Left colon (tissue), 2 donors: Measurements from ENCODE around the gene PRDM15. TPM values are rescaled to one million over a fixed set of nuclear protein-coding genes. Genes with fewer than 3 reads are reported as not detected.

Experiments used
- ATAC-seq: fragments of 200-7000 bp; cut with Tn5 transposase; one replicate; pipeline ENCODE4 v1.9.1; 2020; ENCODE audit warnings: mild to moderate bottlenecking, moderate library complexity
- DNase-seq, 2 donors: peaks; one replicate each; pipeline ENCODE4 v3.0.0-alpha.2; 2020
- intact Hi-C, 2 donors: fragments of 100-400 bp; cut with DNase I in 1 of 2; cut with micrococcal nuclease in 1 of 2; formaldehyde crosslinking; loops; one replicate each; pipeline versions ENCODE4 v1.11.2 to v1.14.0; 2022; cut with DNase I, micrococcal nuclease
- total RNA-seq, 2 donors: library from RNA; stranded (reverse); fragmentation: NEBNext Ultra II Directional; extraction: Animal tissue kit (Norgen Biotek cat#: 25700); gene quantifications; one replicate each; pipeline ENCODE4 v1.2.1, GENCODE V29; 2021
- donor health status: DM: no; HTN: no; CAD: no.
- donor health status: DM: yes; HTN: yes; CAD: no.

PRDM15 gene
- total RNA-seq, 2 donors from 2014 or later = 5.1 to 7.8 TPM

GRCh38 chr21:41869771-41870170 is 9.4 kb downstream of the PRDM15 start:
- DNase-seq (no peak), ATAC-seq (no peak)
- intact Hi-C loops = no loop called here

GRCh38 chr21:41868062-41868710 is 11.0 kb downstream of the PRDM15 start:
- no peak for DNase-seq
- intact Hi-C loops = no loop called here
- no peak for ATAC-seq

GRCh38 chr21:41867313-41867712 is 11.8 kb downstream of the PRDM15 start:
- ATAC-seq (no peak), DNase-seq (no peak)
- intact Hi-C loops = no loop called here

GRCh38 chr21:41866274-41866809 is 12.8 kb downstream of the PRDM15 start:
- ATAC-seq (no peak), DNase-seq (no peak)
- intact Hi-C loops = no loop called here

- DNase-seq = no peak
- intact Hi-C loops = no loop called here
- no peak for ATAC-seq
Measured at GRCh38 chr21:41865002-41865777, 14.0 kb downstream of the PRDM15 start.

- DNase-seq (no peak), ATAC-seq (no peak)
- intact Hi-C loops = no loop called here
Measured at GRCh38 chr21:41864311-41865001, 14.7 kb downstream of the PRDM15 start.

- intact Hi-C loops = no loop called here
- no peak for DNase-seq
Measured at GRCh38 chr21:41863439-41863740, 15.8 kb downstream of the PRDM15 start.

DNA sequence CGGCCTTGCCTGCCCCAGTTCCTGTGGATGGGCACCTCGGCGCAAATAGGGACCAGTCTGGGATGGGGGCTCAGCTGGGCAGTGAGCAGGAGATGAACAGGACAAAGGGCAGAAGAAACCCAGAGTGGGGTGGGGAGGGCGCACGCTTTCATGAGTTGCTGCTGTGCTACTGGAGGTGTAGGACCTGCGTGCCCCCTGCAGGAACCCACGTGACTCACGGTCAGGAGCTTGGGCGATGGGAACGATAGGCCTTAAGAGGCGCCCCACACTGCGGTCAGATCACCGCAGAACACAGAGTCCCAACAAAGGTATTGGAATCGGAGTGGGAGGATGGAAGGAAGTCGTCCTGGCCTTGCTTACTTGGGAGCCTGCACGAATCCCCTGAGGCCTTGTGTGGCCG is 17.2 kb downstream of the PRDM15 start:
- DNase-seq (no peak), ATAC-seq (no peak)
- intact Hi-C loops = no loop called here

More at GRCh38 chr21:41863439-41863740, 15.8 kb downstream of the PRDM15 start:
- no peak for ATAC-seq

DNA sequence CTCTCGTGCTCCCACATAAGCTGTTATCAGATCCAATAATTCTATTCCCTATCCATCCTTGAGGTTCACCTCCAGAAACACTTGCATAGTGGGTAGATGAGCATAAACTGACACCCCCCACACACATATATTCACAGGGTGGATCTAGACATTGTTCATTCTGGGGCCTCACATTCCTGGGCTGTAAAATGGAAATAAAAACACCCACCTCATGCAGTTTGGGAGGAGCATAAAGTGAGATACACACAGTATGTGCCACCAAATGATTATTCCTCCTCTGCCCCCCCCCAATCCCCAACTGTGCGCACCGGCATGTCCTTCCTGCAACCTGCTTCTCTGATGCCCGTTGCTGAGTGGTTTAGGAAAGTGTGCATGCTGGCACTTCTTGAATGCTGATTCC is 17.9 kb downstream of the PRDM15 start:
- ATAC-seq (no peak), DNase-seq (no peak)
- intact Hi-C loops = no loop called here

- intact Hi-C loops = no loop called here
- ATAC-seq = no peak
Measured at GRCh38 chr21:41859297-41859980, 19.7 kb downstream of the PRDM15 start.

GRCh38 chr21:41858466-41859296 is 20.5 kb downstream of the PRDM15 start:
- ATAC-seq (no peak), DNase-seq (no peak)
- intact Hi-C loops = no loop called here

More at GRCh38 chr21:41859297-41859980, 19.7 kb downstream of the PRDM15 start:
- no peak for DNase-seq

DNA sequence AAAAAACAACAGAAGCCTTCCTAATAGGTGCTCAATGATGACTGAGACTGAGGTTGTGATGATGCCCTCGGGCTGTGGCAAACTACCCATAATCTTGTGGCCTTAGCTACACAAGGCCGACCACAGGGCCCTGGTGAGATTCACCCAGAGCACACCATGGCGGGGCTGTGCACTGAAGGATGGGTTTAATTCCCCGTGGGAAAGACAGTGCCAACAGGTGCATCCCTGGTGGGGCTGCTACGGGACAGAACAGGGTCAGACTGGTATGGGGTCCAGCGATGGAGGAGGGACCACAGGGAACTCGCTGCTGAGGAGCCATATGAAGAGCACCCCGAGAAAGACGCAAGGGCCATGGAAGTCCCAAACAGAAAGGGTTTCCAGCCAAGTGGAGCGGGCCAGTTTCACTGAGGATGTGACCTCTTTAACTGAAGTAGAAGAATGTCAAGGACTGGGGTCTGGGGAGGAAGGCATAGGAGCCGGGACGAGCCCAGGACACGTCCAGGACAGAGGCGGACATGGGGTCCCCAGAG is 21.3 kb downstream of the PRDM15 start:
- intact Hi-C loops = no loop called here
- no peak for DNase-seq
- no peak for ATAC-seq

- intact Hi-C loops = no loop called here
- DNase-seq = no peak
- ATAC-seq = no peak
Measured at GRCh38 chr21:41856572-41856971, 22.6 kb downstream of the PRDM15 start.

- ATAC-seq (no peak), DNase-seq (no peak)
- intact Hi-C loops = no loop called here
Measured at GRCh38 chr21:41854426-41854995, 24.6 kb downstream of the PRDM15 start.

DNA sequence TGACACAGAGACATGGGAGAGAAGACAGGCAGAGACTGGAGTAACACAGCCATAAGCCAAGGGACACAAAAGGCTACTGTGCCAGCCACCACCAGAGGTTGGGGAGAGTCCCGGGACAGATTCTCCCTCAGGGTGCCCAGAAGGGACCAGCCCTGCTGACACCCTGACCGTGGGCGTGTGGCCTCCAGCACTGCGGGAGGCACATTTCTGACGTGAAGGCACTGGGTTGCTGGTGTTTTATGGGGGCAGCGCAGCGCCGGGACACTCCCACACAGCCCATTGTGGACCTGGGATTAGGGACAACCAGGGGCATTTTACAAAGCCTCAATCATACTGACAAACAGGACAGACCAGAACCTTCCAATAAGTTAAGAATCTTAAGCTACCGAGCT is 26.2 kb downstream of the PRDM15 start:
- intact Hi-C loops = no loop called here
- DNase-seq (no peak), ATAC-seq (no peak)

DNA sequence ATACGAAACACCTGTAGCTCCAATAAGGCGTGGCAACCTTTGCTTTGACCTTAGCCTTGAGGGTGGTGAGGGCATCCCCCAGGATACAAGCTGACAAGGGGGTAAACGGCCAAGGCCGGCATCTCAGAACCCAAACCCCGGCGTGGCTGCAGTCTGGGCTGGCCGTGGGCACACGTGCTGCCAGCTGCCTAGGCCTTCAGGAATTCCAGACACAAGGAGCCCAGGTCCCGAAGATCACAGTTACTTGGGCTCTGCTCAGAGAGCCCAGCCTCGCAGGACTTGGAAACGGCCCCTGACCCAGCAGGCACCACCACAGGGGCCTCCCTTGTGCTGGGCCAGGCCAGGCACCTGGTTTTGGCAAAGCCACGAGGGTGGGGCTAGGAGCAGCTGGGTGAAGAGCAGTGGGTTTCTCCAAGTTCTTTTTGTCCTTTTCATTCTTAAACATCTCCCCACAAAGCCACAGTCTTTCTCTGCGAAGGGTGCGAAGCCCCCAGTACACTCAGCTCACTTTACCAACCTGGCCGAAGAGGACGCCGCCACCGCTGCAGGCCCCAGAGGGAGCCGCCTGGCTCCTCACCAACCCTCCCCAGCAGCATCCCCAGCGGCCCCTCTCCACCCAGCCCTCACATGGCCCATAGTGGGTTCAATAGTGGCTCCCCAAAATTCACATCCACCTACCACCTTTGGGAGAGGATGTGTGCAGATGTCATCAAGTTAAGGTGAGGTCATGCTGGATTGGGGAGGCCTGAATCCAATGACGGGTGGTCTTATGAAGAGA is 26.8 kb downstream of the PRDM15 start:
- ATAC-seq = no peak
- intact Hi-C loops = no loop called here
- no peak for DNase-seq

- ATAC-seq = no peak
- intact Hi-C loops = no loop called here
- no peak for DNase-seq
Measured at GRCh38 chr21:41851090-41851790, 27.9 kb downstream of the PRDM15 start.
